Measurements from ENCODE around the gene KYNU. TPM values are rescaled to one million over a fixed set of nuclear protein-coding genes. Genes with fewer than 3 reads are reported as not detected.

The KYNU gene
- total and polyA plus RNA-seq, 2 of the 13 experiments (the other 11 are each of a cell fraction or from before 2014, with no cell fraction given) = 21.9 to 68.6 TPM

DNA sequence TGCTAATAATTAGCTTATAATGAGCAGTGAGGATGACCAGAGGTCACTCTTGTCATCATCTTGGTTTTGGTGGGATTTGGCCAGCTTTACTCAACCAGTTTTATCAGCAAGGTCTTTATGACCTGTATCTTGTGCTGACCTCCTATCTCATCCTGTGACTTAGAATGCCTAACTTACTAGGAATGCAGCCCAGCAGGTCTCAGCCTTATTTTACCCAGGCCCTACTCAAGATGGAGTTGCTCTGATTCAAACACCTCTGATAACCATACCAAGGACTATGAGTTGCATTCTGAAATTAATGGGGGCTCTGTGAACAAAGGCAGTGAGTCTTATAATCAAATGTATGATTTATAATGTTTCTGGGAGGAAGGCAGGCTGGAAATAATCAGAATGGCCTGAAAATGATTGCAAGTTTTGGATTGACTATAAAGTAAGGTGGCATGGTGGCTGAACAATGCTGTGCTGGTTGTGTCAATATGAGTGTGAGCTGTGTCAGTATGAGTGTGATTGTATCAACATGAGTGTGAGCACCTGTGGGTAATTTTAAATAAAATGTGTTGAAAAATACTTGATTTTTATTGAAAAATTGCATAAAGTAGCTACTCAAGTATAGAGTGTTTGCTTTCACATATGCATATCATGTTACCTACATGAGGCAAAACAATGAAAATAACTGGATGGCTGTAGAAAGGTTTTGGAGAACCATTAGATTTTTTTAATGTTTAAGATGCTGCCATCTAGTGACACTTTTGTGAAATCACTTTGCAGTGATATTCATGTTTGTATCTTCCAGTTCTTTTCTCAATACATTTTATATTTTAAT, 103.0 kb downstream of the KYNU start (continued):
- TF ChIP-seq, protein P1, sequence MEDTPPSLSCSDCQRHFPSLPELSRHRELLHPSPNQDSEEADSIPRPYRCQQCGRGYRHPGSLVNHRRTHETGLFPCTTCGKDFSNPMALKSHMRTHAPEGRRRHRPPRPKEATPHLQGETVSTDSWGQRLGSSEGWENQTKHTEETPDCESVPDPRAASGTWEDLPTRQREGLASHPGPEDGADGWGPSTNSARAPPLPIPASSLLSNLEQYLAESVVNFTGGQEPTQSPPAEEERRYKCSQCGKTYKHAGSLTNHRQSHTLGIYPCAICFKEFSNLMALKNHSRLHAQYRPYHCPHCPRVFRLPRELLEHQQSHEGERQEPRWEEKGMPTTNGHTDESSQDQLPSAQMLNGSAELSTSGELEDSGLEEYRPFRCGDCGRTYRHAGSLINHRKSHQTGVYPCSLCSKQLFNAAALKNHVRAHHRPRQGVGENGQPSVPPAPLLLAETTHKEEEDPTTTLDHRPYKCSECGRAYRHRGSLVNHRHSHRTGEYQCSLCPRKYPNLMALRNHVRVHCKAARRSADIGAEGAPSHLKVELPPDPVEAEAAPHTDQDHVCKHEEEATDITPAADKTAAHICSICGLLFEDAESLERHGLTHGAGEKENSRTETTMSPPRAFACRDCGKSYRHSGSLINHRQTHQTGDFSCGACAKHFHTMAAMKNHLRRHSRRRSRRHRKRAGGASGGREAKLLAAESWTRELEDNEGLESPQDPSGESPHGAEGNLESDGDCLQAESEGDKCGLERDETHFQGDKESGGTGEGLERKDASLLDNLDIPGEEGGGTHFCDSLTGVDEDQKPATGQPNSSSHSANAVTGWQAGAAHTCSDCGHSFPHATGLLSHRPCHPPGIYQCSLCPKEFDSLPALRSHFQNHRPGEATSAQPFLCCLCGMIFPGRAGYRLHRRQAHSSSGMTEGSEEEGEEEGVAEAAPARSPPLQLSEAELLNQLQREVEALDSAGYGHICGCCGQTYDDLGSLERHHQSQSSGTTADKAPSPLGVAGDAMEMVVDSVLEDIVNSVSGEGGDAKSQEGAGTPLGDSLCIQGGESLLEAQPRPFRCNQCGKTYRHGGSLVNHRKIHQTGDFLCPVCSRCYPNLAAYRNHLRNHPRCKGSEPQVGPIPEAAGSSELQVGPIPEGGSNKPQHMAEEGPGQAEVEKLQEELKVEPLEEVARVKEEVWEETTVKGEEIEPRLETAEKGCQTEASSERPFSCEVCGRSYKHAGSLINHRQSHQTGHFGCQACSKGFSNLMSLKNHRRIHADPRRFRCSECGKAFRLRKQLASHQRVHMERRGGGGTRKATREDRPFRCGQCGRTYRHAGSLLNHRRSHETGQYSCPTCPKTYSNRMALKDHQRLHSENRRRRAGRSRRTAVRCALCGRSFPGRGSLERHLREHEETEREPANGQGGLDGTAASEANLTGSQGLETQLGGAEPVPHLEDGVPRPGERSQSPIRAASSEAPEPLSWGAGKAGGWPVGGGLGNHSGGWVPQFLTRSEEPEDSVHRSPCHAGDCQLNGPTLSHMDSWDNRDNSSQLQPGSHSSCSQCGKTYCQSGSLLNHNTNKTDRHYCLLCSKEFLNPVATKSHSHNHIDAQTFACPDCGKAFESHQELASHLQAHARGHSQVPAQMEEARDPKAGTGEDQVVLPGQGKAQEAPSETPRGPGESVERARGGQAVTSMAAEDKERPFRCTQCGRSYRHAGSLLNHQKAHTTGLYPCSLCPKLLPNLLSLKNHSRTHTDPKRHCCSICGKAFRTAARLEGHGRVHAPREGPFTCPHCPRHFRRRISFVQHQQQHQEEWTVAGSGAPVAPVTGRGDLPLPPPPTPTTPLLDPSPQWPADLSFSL (CRISPR knock-in tag; IDR thresholded peaks at IDR 0.05) = 0 out of 2 replicates have a peak, but pooled peaks have one; percentile 30
- TF ChIP-seq PHB2 (IDR thresholded peaks at IDR 0.05; ENCODE audit: partially characterized antibody) (no peak), CHD4 (IDR thresholded peaks at IDR 0.05; ENCODE audit: borderline replicate concordance, low read length) (no peak), STAG1 (CRISPR knock-in tag; IDR thresholded peaks at IDR 0.05) (peak; percentile 77), MXI1 (IDR thresholded peaks at IDR 0.05; ENCODE audit: borderline replicate concordance, low read depth, low read length) (no peak), GFI1 (CRISPR knock-in tag; IDR thresholded peaks at IDR 0.05; ENCODE audit: borderline replicate concordance) (no peak), SSRP1 (CRISPR knock-in tag; IDR thresholded peaks at IDR 0.05) (no peak), YEATS2 (CRISPR knock-in tag; IDR thresholded peaks at IDR 0.05; ENCODE audit: borderline replicate concordance) (no peak), FOXA1 (IDR thresholded peaks at IDR 0.05) (no peak), FOXA1 (CRISPR knock-in tag; IDR thresholded peaks at IDR 0.05) (peak; percentile 55; the same call in 1 of the 2 replicates), SYNCRIP (IDR thresholded peaks at IDR 0.05; ENCODE audit: insufficient read depth, low read depth, low read length) (no peak)
- TF ChIP-seq, protein P2, sequence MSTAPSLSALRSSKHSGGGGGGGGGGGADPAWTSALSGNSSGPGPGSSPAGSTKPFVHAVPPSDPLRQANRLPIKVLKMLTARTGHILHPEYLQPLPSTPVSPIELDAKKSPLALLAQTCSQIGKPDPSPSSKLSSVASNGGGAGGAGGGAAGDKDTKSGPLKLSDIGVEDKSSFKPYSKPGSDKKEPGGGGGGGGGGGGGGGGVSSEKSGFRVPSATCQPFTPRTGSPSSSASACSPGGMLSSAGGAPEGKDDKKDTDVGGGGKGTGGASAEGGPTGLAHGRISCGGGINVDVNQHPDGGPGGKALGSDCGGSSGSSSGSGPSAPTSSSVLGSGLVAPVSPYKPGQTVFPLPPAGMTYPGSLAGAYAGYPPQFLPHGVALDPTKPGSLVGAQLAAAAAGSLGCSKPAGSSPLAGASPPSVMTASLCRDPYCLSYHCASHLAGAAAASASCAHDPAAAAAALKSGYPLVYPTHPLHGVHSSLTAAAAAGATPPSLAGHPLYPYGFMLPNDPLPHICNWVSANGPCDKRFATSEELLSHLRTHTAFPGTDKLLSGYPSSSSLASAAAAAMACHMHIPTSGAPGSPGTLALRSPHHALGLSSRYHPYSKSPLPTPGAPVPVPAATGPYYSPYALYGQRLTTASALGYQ (CRISPR knock-in tag; IDR thresholded peaks at IDR 0.05) = no peak
- TF ChIP-seq, protein P3, sequence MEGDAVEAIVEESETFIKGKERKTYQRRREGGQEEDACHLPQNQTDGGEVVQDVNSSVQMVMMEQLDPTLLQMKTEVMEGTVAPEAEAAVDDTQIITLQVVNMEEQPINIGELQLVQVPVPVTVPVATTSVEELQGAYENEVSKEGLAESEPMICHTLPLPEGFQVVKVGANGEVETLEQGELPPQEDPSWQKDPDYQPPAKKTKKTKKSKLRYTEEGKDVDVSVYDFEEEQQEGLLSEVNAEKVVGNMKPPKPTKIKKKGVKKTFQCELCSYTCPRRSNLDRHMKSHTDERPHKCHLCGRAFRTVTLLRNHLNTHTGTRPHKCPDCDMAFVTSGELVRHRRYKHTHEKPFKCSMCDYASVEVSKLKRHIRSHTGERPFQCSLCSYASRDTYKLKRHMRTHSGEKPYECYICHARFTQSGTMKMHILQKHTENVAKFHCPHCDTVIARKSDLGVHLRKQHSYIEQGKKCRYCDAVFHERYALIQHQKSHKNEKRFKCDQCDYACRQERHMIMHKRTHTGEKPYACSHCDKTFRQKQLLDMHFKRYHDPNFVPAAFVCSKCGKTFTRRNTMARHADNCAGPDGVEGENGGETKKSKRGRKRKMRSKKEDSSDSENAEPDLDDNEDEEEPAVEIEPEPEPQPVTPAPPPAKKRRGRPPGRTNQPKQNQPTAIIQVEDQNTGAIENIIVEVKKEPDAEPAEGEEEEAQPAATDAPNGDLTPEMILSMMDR (CRISPR knock-in tag; IDR thresholded peaks at IDR 0.05) = peak; percentile 64
- TF ChIP-seq, protein P4, sequence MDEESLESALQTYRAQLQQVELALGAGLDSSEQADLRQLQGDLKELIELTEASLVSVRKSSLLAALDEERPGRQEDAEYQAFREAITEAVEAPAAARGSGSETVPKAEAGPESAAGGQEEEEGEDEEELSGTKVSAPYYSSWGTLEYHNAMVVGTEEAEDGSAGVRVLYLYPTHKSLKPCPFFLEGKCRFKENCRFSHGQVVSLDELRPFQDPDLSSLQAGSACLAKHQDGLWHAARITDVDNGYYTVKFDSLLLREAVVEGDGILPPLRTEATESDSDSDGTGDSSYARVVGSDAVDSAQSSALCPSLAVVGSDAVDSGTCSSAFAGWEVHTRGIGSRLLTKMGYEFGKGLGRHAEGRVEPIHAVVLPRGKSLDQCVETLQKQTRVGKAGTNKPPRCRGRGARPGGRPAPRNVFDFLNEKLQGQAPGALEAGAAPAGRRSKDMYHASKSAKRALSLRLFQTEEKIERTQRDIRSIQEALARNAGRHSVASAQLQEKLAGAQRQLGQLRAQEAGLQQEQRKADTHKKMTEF (CRISPR knock-in tag; IDR thresholded peaks at IDR 0.05) = 0 out of 2 replicates have a peak, but pooled peaks have one; percentile 22
- TF ChIP-seq, protein P5, sequence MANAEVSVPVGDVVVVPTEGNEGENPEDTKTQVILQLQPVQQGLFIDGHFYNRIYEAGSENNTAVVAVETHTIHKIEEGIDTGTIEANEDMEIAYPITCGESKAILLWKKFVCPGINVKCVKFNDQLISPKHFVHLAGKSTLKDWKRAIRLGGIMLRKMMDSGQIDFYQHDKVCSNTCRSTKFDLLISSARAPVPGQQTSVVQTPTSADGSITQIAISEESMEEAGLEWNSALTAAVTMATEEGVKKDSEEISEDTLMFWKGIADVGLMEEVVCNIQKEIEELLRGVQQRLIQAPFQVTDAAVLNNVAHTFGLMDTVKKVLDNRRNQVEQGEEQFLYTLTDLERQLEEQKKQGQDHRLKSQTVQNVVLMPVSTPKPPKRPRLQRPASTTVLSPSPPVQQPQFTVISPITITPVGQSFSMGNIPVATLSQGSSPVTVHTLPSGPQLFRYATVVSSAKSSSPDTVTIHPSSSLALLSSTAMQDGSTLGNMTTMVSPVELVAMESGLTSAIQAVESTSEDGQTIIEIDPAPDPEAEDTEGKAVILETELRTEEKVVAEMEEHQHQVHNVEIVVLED (CRISPR knock-in tag; IDR thresholded peaks at IDR 0.05; ENCODE audit: borderline replicate concordance) = no peak

All from HepG2 (cell line).